IgD-negative memory B cell (primary cell): ENCODE data around the gene HSD3B7. TPM values are rescaled to one million over a fixed set of nuclear protein-coding genes. Genes with fewer than 3 reads are reported as not detected.
A peak's percentile ranks its signal among the peaks of the same experiment; 100 is the strongest.
"Not testable (repeated sequence)": the region's sequence is repeated elsewhere in the genome, so short reads cannot be mapped to it uniquely, and the experiment has no call there.

Source experiments
- H3K27ac Mint-ChIP-seq, 3 donors: one replicate each; pipeline ENCODE4 v1.8.0; 2020 to 2022; ENCODE audit warnings: mild to moderate bottlenecking in 3 of 3, mixed read lengths in 3 of 3, moderate library complexity in 1 of 3
- H3K27me3 Mint-ChIP-seq: one replicate; pipeline ENCODE4 v1.8.0; 2021; ENCODE audit warnings: mixed read lengths
- H3K36me3 Mint-ChIP-seq: one replicate; pipeline ENCODE4 v1.8.0; 2020; ENCODE audit warnings: mild to moderate bottlenecking, mixed read lengths
- H3K4me1 Mint-ChIP-seq, 3 donors: one replicate each; pipeline ENCODE4 v1.8.0; 2020 to 2022; ENCODE audit warnings: mixed read lengths in 3 of 3, mild to moderate bottlenecking in 1 of 3
- H3K4me3 Mint-ChIP-seq, 4 donors: one replicate each; pipeline ENCODE4 v1.8.0; 2020 to 2022; ENCODE audit warnings: mild to moderate bottlenecking in 4 of 4, mixed read lengths in 4 of 4, moderate library complexity in 3 of 4
- H3K9me3 Mint-ChIP-seq, 3 donors: one replicate each; pipeline ENCODE4 v1.8.0; 2020 to 2021; ENCODE audit warnings: mixed read lengths in 3 of 3, mild to moderate bottlenecking in 1 of 3
- polyA plus RNA-seq: library from polyadenylated mRNA; unstranded; fragments of 300-500 nt; fragmentation: Illumina TruSeq; gene quantifications from one replicate; pipeline ENCODE4 v1.2.3, GENCODE V29; 2021

Gene HSD3B7
- polyA plus RNA-seq: not detected

DNA sequence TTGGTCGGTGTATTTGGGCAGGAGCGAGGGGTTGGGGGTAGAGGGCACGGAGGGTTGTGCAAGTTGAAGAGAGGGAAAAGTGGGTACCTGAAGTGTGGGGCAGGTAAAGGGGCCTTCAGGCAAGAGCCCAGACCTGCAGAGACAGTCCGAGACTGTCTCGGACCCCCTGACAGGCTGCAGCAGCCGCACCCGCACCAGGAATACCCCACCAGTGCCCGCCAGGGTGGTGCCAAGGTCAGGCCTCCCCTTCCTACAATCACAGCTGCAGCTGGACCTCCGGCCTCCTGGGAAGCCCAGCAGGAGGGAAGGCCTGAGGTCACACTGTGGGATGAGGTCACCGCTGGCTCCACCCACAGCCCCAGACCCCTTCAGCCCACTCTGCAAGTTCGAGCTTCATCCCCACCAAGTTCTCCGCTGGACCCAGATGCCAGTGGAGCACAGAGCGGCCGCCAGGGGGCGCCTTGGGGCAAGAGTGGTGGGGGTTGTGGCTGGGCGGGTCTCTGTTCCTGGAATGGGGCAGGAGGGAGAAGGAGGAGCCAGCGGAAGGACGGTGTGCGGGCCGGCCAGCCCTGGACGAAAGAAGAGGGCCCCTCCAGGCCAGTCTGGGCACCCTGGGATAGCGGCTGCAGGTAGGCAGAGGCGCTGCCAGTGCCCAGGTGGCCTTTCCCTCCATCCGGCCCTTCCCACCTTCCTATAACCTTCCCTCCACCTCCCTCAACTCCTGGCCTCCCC lies at the start of gene HSD3B7:
Gene HSD3B7 (plus strand): TSS at position 539 of the 732 bp plus-strand sequence. CDS start 452 bp downstream, outside the sequence.
- Mint-ChIP-seq H3K36me3 (no peaks in the 10 kb centered on the region), H3K9me3 (no peaks in the 10 kb centered on the region), H3K4me1 (peaks cover 0 to 2% (median 0%) of the 10 kb centered on the region in 3 donors), H3K27ac (peak within 1 kb of the TSS in 1 of 3 donors; percentile 69), H3K4me3 (no peak within 1 kb of the TSS), H3K27me3 (no peaks in the 10 kb centered on the region)

DNA sequence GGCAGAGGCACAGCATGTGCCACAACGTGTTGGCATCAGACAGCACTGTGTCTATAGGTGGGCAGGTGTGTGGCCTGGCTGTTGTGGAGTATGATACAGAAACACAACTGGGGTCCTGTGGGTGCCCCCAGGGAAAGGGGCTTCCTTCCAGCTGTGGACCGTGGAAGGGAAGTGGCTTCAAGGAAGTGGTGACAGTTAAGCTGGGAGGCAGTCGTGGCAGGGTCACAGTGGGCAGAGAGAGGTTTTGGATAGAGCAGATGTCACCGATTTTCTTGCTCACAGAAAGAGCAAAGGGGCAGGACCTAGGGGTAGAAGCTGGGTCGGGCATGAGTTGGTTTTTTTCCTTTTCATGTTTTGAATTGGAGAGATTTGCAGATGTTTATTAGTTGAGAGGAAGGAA lies 47.3 kb upstream of the HSD3B7 start:
- Mint-ChIP-seq H3K27me3 (no peaks in the 10 kb centered on the region), H3K4me1 (peaks cover 9 to 19% (median 17%) of the 10 kb centered on the region in 3 donors), H3K27ac (no peak overlapping the region), H3K4me3 (no peak overlapping the region), H3K36me3 (peaks cover 2% of the 10 kb centered on the region), H3K9me3 (no peaks in the 10 kb centered on the region)

DNA sequence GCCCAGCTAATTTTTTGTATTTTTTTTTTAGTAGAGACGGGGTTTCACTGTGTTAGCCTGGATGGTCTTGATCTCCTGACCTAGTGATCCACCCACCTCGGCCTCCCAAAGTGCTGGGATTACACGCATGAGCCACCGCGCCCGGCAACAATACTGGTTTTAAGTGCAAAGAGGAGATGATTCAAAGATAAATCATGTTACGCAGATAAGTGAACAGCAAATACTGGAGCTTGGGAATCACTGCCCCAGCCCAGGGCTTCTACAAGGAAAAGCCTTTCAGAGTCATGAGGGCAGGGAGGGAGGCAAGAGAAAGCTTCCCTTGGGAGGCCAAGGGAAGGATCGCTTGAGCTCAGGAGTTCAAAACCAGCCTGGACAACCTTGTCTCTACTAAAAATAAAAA lies 45.4 kb upstream of the HSD3B7 start:
- H3K36me3 Mint-ChIP-seq, H3K9me3 Mint-ChIP-seq, H3K27me3 Mint-ChIP-seq, H3K4me3 Mint-ChIP-seq, H3K27ac Mint-ChIP-seq: not testable (repeated sequence)
- peaks cover 14 to 19% (median 16%) of the 10 kb centered on the region in 3 donors for H3K4me1 Mint-ChIP-seq

DNA sequence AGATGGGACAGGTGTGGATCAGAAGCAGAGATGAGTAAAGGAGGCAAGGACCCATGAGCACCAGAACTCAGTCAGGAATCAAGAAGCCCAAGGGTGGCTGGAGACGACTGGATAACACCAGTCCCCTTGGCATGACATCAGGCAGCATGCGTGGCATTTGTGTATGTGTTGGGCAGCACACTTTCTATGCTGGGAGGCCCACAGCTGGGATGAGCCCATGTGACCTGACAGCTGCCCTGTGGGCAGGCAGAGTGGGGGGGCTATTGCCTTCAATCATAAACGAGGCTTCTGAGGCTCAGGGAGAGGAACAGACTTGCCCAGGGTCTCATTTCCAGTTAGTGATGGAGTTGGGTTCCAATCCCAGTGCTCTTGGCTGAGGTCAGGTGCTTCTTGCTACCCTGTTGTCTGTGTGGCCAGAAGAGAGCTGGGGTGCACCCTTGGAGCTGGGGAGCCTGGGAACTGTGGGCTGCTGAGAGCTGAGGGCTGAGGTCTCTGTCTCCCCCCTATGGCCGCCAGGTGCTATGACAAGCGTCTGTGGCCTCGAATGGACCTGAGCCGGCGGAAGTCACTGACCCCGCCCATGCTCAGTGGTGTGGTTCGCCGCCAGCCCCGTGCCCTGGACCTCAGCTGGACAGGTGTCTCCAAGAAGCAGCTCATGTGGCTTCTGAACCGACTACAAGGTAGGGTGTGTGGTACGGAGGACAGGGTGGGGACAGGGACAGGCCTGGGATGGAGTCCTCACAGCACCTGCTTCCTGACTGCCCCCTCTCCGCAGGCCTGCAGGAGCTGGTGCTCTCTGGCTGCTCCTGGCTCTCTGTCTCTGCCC lies 43.2 kb upstream of the HSD3B7 start:
- H3K9me3 Mint-ChIP-seq: no peaks in the 10 kb centered on the region
- H3K27ac Mint-ChIP-seq: peak overlapping the region in 1 of 3 donors; percentile 62
- no peaks in the 10 kb centered on the region for H3K27me3 Mint-ChIP-seq
- peak overlapping the region in 3 of 4 donors; percentile 60 to 87 (median 74) for H3K4me3 Mint-ChIP-seq
- peaks cover 14 to 18% (median 15%) of the 10 kb centered on the region in 3 donors for H3K4me1 Mint-ChIP-seq
- peaks cover 10% of the 10 kb centered on the region for H3K36me3 Mint-ChIP-seq

DNA sequence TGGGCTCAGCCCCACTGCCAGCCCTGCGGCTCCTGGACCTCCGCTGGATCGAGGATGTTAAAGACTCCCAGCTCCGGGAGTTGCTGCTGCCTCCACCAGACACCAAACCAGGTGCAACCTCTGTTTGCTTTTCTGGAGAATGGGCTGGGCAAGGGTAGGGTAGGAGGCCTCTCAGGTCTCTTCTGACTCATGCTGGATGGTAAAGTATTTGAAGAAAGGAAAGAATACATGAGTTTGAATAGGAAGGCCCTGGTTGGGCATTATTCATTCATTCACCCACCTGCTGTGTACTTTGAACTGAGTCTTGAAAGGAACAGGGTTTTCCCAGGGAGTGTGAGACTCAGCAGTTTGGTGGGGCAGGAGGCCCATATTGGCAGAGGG lies 42.6 kb upstream of the HSD3B7 start:
- H3K27me3 Mint-ChIP-seq: no peaks in the 10 kb centered on the region
- H3K9me3 Mint-ChIP-seq: no peaks in the 10 kb centered on the region
- peaks cover 10% of the 10 kb centered on the region for H3K36me3 Mint-ChIP-seq
- H3K27ac Mint-ChIP-seq: peak overlapping the region in 1 of 3 donors; percentile 62
- H3K4me3 Mint-ChIP-seq: peak overlapping the region in 2 of 4 donors; percentile 70 to 74
- H3K4me1 Mint-ChIP-seq: peaks cover 10 to 18% (median 13%) of the 10 kb centered on the region in 3 donors

DNA sequence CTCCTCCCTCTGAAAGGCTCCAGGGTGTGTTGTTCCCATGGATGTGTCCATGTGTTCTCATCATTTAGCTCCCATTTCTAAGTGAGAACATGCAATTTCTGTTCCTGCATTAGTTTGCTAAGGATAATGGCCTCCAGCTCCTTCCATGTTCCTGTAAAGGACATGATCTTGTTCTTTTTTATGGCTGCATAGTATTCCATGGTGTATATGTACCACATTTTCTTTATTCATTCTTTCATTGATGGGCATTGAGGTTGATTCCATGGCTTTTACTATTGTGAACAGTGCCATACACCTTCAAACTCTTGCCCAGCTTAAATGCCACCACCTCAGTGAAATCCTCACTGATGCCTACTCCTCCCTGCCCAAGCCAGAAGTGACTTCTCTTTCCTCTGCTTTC lies 40.7 kb upstream of the HSD3B7 start:
- Mint-ChIP-seq H3K27me3 (no peaks in the 10 kb centered on the region), H3K36me3 (peaks cover 10% of the 10 kb centered on the region), H3K27ac (no peak overlapping the region), H3K9me3 (no peaks in the 10 kb centered on the region), H3K4me3 (no peak overlapping the region), H3K4me1 (peaks cover 7 to 18% (median 8%) of the 10 kb centered on the region in 3 donors)

DNA sequence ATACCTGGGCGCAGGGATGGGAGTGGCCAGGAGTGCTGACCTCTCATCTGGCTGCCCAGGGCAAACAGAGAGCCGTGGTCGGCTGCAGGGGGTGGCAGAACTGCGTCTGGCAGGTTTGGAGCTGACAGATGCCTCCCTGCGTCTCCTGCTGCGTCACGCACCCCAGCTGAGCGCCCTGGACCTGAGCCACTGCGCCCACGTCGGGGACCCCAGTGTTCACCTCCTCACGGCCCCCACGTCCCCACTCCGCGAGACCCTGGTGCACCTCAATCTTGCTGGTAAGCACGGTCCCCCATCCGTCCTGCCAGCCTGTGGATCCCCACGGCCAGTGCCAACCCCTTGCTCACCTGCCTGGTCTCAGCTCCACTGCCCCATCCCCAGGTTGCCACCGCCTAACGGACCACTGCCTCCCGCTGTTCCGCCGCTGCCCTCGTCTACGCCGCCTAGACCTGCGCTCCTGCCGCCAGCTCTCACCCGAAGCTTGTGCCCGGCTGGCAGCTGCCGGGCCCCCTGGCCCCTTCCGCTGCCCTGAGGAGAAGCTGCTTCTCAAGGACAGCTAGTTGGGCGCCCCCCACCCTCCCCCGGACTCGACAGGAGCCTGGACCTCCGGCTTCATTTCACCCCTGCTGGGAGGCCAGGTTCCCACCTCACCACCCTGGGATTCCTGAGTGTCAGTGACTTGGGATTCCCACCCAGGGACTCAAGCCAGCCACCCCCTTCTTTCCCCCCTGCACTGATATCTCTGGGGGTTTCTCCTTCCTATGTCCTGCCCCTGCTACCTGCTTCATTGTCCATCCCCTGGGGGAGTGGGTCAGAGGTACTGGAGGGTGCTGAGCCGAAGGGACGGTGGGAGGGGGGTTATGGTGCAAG lies 38.1 kb upstream of the HSD3B7 start:
- H3K27me3 Mint-ChIP-seq: no peaks in the 10 kb centered on the region
- H3K9me3 Mint-ChIP-seq: no peaks in the 10 kb centered on the region
- H3K27ac Mint-ChIP-seq: peak overlapping the region in 1 of 3 donors; percentile 53
- peak overlapping the region in 3 of 4 donors; percentile 2 to 84 (median 30) for H3K4me3 Mint-ChIP-seq
- H3K4me1 Mint-ChIP-seq: peaks cover 14 to 21% (median 15%) of the 10 kb centered on the region in 3 donors
- H3K36me3 Mint-ChIP-seq: peaks cover 10% of the 10 kb centered on the region

DNA sequence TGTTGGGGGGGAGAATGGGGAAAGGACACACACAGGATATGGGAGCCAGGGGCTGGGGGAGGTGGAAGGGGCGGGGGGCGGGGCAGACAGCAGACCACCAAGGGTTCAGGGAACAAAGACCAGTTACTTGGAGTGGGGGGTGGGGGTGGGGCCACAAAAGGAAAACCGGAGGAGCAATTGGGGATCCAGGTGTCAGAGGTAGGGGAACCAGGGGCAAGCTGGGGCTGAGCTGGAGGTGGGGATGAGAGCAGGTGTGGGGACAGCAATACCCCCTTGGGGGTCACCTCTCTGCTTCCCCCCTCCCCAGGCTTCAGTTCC lies 37.5 kb upstream of the HSD3B7 start:
- Mint-ChIP-seq H3K27me3 (no peaks in the 10 kb centered on the region), H3K36me3 (peaks cover 9% of the 10 kb centered on the region), H3K4me3 (no peak overlapping the region), H3K27ac (no peak overlapping the region), H3K9me3 (no peaks in the 10 kb centered on the region), H3K4me1 (peaks cover 11 to 18% (median 12%) of the 10 kb centered on the region in 3 donors)

DNA sequence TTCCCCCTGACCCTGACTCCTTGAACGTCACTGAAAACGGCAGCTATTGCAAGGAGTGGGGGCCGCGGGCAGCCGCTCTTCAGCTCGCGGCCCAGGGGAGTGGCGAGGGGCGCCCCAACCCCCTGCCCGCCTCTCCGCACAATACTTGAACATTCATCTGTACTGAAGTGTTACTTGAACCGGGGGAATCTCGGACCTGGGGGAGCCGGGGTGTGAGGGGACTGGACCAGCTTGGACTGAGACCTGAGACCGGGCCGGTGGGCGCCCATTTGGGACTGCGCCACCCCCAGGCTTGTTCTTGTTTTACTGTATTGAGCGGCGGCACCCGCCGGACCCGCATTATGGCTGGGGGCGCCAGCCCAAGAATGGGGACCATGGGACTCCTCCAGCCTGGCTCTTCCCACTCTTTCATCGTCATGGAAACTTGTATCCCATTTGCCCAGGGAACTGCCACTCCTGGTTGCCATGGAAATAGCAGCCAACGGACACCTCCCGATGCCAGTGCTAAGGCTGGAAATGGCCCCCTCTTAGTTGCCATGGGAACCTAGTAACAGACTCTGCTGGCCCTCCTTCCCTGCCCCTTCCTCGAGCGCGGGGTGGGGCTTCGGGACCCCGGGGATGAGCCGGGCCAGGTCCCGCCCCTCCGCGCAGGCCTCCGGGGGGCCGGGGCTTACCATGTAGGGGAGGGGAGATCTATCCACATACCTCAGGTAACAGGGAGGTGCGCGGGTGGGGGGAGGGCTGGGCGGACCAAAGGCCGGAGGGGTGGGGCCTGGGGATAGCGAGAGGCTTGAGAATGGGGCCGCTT lies 36.9 kb upstream of the HSD3B7 start:
- Mint-ChIP-seq H3K9me3 (no peaks in the 10 kb centered on the region), H3K36me3 (peaks cover 5% of the 10 kb centered on the region), H3K4me1 (peaks cover 10 to 18% (median 12%) of the 10 kb centered on the region in 3 donors), H3K27ac (peak overlapping the region in 2 of 3 donors; percentile 87 to 89), H3K4me3 (peak overlapping the region; percentile 43 to 99 (median 64)), H3K27me3 (no peaks in the 10 kb centered on the region)

DNA sequence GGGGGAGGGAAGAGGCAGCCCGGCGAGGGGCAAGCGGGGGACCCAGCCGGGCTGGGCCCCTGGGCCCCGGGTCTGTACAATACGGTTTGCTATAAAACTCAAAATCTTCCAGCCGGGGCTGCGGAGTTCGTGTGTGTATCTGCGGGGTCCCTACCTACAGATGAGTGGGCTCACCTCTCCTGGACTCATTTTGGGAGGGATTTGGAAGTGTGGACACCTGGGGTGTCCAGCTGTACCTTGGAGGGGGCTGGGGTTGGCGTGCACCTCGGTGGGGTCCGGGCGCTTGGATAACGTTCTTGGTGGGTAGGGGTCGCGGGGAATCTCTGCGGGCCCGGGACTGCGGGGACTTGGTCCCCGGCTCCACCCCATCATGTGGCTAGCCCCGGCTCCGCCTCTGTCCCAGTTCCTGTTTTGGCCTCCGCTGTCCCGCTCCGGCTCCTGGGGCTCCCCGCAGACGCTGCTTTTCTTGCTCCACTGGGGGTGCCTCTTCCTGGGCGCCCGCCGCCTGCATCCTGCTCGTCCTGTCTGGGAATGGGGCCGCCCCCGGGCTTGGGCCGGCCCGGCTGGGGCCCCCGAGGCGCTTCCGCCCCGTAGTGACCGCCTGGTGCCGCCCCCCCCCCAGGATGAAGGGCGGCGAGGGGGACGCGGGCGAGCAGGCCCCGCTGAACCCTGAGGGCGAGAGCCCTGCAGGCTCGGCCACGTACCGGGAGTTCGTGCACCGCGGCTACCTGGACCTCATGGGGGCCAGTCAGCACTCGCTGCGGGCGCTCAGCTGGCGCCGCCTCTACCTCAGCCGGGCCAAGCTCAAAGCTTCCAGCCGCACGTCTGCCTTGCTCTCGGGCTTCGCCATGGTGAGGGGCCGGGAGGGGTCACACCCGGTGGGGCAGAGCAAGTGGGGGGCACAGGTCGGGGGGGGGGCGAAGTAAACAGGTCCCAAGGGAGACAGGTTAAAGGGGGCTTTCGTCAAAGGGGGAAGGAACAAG lies 36.0 kb upstream of the HSD3B7 start, which contains the start of gene ORAI3:
Gene ORAI3 (plus strand): TSS at position 402 of the 983 bp plus-strand sequence. CDS start 222 bp downstream, at position 624.
- peak within 1 kb of the TSS; percentile 89 to 96 (median 90) for H3K27ac Mint-ChIP-seq
- peak within 1 kb of the TSS; percentile 90 to 99 (median 97) for H3K4me3 Mint-ChIP-seq
- H3K9me3 Mint-ChIP-seq: no peaks in the 10 kb centered on the region
- H3K36me3 Mint-ChIP-seq: peaks cover 5% of the 10 kb centered on the region
- peaks cover 12 to 23% (median 14%) of the 10 kb centered on the region in 3 donors for H3K4me1 Mint-ChIP-seq
- H3K27me3 Mint-ChIP-seq: no peaks in the 10 kb centered on the region

DNA sequence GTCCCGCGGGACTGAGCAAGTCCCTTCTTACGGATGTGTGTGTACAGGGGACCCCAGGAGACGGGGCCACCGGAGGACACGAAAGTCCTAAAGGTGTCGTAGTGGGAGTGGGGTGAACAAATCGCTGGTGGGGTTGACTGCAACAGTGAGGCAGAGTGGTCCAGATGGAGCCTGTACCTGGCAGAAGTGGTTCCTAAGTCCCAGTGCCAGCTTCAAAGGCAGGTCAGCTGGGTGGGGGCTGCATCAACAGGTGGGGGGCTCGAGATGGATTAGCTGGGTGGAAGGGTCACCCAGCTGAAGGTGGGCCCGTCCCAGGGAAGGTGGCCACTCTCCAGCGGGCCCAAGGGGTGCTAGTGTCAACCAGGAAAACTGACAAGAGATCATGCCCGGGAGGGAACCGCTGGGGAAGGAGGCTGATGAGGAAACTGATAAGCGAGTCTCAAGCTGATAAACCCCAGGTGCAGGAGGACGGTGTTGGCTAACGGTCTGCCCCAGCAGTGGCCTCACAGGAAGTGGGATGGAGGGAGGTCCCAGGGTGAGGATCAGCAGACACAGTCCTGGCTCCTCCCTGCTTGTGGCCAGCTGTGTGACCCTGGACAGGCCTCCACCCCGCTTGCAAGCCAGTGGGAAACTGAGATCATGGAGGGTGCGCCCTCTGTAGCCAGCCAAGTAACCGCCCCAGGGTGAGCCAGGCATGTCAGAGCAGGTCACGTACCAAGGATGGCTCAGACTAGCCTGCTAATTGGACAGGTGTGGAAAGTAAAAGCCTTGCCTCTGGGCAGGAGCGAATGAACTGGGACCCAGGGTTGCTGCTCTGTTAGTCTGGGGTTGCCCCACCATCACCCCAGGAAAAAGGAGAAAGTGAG lies 35.1 kb upstream of the HSD3B7 start:
- H3K27me3 Mint-ChIP-seq: no peaks in the 10 kb centered on the region
- no peaks in the 10 kb centered on the region for H3K9me3 Mint-ChIP-seq
- H3K4me1 Mint-ChIP-seq: peaks cover 14 to 18% (median 15%) of the 10 kb centered on the region in 3 donors
- peak overlapping the region; percentile 90 to 99 (median 97) for H3K4me3 Mint-ChIP-seq
- H3K36me3 Mint-ChIP-seq: peaks cover 2% of the 10 kb centered on the region
- peak overlapping the region; percentile 80 to 96 (median 90) for H3K27ac Mint-ChIP-seq

DNA sequence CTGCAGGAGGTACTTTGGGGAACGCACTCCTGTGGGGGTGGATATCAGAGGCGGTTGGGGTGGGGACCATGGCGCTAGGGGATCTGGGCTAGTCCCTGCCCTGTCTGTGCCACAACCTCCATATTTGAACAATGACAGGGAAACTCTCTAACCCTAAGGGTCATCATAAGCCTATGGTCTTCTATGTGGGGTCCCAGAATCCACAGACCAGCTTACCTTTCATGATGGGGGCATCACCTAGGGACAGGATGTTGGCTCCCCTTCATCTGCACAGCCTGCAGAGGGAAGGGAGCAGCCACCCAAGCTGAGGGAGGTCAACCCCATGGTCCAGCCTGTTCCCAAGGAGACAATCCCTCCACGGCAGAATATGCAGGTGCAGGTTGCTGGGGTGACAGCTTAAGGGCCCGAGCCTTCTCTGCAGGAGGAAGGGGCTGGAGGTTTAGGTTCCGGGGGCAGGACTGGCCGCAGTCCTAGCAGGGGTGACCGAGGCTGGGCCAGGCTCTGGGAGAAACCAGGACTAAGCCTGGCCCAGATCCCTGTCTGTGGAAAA lies 34.4 kb upstream of the HSD3B7 start:
- Mint-ChIP-seq H3K36me3 (peaks cover 2% of the 10 kb centered on the region), H3K27me3 (no peaks in the 10 kb centered on the region), H3K27ac (peak overlapping the region; percentile 80 to 96 (median 90)), H3K9me3 (no peaks in the 10 kb centered on the region), H3K4me1 (peaks cover 14 to 18% (median 15%) of the 10 kb centered on the region in 3 donors), H3K4me3 (peak overlapping the region; percentile 90 to 99 (median 97))
